ENCODE results near the gene ADM5. TPM values are rescaled to one million over a fixed set of nuclear protein-coding genes. Genes with fewer than 3 reads are reported as not detected.

ADM5 gene
- total RNA-seq, 2 experiments from 2014 or later: 4.1 to 4.4 TPM

DNA sequence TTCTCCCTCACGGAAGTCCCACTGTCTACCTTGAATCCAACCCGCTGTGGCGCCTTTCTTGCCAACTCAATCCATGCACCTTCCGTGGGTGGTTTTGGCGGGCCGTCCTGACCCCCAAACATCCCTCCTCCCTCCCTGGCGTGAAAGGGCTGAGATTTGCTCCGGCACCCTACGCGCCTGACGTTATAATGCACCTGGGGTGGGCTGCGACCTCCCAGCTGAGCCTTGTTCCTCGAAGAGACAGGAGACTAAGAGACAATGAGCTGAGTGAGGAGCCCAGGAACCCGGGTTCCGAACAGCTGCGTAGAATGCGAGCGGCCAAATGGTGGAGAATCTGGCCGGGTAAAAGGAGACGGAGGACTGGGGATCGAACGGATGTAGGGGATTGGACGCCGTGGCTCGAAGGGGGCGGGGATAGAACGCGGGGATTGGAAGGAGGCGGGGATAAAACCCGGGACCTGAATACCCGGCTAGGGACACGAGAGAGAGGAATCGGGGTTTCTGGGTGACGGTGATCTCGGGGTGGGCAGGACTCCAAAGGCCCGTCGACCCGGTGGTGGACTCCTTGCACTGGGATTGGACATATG, 1.4 kb downstream of the ADM5 start, which contains the start of gene CPT1C:
CPT1C (plus strand) TSS at position 461 of the 587 bp plus-strand sequence. CDS start 1,137 bp downstream, outside the sequence.
- H3K4me1 Mint-ChIP-seq: peaks cover 23% of the 10 kb centered on the region
- H3K27ac Mint-ChIP-seq: peak within 1 kb of the TSS; percentile 51
- CTCF ChIA-PET: interaction anchor here (0.6 to 2.8 kb wide), 8 partner anchors 9 to 1223 kb away, joined by 3 to 10 read pairs (median 3); partner anchors contain the start of genes PRMT1 and RCN3
- DNase-seq (peak; percentile 77), ATAC-seq (peak; percentile 72)
- intact Hi-C loops (cut with DNase I, micrococcal nuclease): no loop called here
- peaks cover 19% of the 10 kb centered on the region for H3K36me3 Mint-ChIP-seq (ENCODE audit: low read depth)
- peak within 1 kb of the TSS; percentile 62 for H3K4me3 Mint-ChIP-seq
- no peaks in the 10 kb centered on the region for H3K9me3 Mint-ChIP-seq (ENCODE audit: low read depth)
- peaks cover 16% of the 10 kb centered on the region for H3K27me3 Mint-ChIP-seq
- POLR2A ChIA-PET: no interaction called here

DNA sequence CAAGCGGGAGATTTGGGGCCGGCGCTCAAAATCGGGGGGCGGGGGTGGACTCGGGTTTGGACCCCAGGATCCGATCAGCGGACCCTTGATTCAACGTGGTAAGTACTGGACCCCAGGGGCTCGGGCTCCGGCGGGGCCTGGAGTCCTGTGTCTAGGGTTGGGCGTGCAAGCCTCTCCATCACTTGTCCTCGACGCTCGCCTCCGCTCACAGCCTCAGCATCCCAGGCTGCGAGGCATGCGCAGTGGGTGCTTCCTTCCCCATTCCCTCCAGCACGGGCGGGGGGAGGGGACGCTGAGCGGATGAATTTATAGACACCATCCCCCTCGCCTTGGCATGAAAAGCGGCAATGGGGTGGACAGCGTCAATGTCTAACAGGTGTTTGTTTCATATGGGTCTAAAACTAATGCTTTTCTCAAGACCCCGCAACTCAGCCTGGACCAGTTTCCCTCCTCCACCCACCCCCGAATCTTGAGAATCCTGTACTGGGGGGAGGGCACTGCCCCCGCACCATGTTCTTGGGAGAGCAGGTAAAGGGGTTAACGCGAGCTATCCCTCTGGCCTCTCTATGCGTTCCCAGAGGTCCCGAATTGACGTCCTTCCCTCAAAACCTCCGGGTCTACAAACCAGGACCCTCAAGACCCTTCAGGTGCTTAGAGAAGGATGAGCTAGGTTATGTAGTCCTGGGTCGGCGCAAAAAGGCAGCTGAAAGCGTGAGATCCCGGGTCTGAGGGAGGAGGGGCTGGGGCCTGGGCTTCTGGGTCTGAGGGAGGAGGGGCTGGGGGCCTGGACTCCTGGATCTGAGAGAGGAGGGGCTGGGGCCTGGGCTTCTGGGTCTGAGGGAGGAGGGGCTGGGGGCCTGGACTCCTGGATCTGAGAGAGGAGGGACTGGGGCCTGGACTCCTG, 2.1 kb downstream of the ADM5 start:
- Mint-ChIP-seq H3K4me3 (peak overlapping the region; percentile 62), H3K27ac (peak overlapping the region; percentile 51), H3K36me3 (ENCODE audit: low read depth) (peaks cover 18% of the 10 kb centered on the region), H3K27me3 (peaks cover 16% of the 10 kb centered on the region), H3K9me3 (ENCODE audit: low read depth) (no peaks in the 10 kb centered on the region), H3K4me1 (peaks cover 23% of the 10 kb centered on the region)
- intact Hi-C loops (cut with DNase I, micrococcal nuclease): no loop called here
- peak; percentile 42 for ATAC-seq
- ChIA-PET CTCF (interaction anchor here (0.6 to 2.8 kb wide), 9 partner anchors 8 to 1224 kb away, joined by 3 to 10 read pairs (median 3); partner anchors contain the start of genes PRMT1 and RCN3), POLR2A (interaction anchor here (0.7 kb wide), 1 partner anchor 296 kb away, joined by 3 read pairs; no protein-coding TSS in a partner anchor)
- peak; percentile 62 for DNase-seq

- intact Hi-C loops (cut with DNase I, micrococcal nuclease): no loop called here
- POLR2A ChIA-PET: no interaction called here
- no peak overlapping the region for H3K4me3 Mint-ChIP-seq
These were observed 2.7 kb downstream of the ADM5 start for GRCh38 chr19:49692147-49692506.

GRCh38 chr19:49696115-49696514, 6.7 kb downstream of the ADM5 start:
- DNase-seq (no peak), ATAC-seq (no peak)
- intact Hi-C loops (cut with DNase I, micrococcal nuclease): no loop called here
- Mint-ChIP-seq H3K27me3 (peaks cover 12% of the 10 kb centered on the region), H3K4me3 (no peak overlapping the region), H3K4me1 (peaks cover 6% of the 10 kb centered on the region), H3K36me3 (ENCODE audit: low read depth) (no peaks in the 10 kb centered on the region), H3K9me3 (ENCODE audit: low read depth) (no peaks in the 10 kb centered on the region), H3K27ac (no peak overlapping the region)
- POLR2A ChIA-PET: no interaction called here
- CTCF ChIA-PET: interaction anchor here (0.6 to 1.0 kb wide), 5 partner anchors 15 to 1215 kb away, joined by 3 to 8 read pairs (median 3); no protein-coding TSS in a partner anchor

More at GRCh38 chr19:49692147-49692506, 2.7 kb downstream of the ADM5 start:
- no peaks in the 10 kb centered on the region for H3K9me3 Mint-ChIP-seq (ENCODE audit: low read depth)
- CTCF ChIA-PET: interaction anchor here (0.6 to 1.4 kb wide), 4 partner anchors 14 to 193 kb away, joined by 3 to 5 read pairs (median 3); no protein-coding TSS in a partner anchor
- H3K27me3 Mint-ChIP-seq: peaks cover 16% of the 10 kb centered on the region
- ATAC-seq (no peak), DNase-seq (no peak)
- H3K27ac Mint-ChIP-seq: no peak overlapping the region
- H3K4me1 Mint-ChIP-seq: peaks cover 23% of the 10 kb centered on the region
- peaks cover 14% of the 10 kb centered on the region for H3K36me3 Mint-ChIP-seq (ENCODE audit: low read depth)

DNA sequence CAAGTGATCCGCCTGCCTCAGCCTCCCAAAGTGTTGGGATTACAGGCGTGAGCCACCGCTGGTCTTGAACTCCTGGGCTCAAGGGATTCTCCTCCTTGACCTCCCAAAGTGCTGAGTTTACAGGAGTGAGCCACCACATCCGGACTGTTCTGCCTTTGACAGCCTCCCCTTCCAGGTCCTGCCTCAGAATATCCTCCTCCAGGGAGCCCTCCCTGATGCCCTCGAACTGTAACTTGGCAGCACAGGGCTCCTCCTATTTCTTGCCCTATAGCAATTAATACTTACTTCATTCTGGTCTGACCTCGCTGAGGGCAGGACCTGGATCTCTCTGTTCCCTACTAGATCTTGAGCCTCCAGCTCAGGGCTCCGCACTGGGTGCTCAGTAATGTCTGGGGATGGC, 7.5 kb downstream of the ADM5 start:
- Mint-ChIP-seq H3K27me3 (peaks cover 12% of the 10 kb centered on the region), H3K9me3 (ENCODE audit: low read depth) (no peaks in the 10 kb centered on the region), H3K4me1 (no peaks in the 10 kb centered on the region), H3K36me3 (ENCODE audit: low read depth) (no peaks in the 10 kb centered on the region), H3K4me3 (no peak overlapping the region), H3K27ac (no peak overlapping the region)
- intact Hi-C loops (cut with DNase I, micrococcal nuclease): no loop called here
- ChIA-PET POLR2A (no interaction called here), CTCF (interaction anchor here (0.6 to 1.0 kb wide), 2 partner anchors 21 to 48 kb away, joined by 3 to 8 read pairs; no protein-coding TSS in a partner anchor)
- DNase-seq (no peak), ATAC-seq (no peak)

- H3K36me3 Mint-ChIP-seq (ENCODE audit: low read depth): no peaks in the 10 kb centered on the region
- H3K9me3 Mint-ChIP-seq (ENCODE audit: low read depth): no peaks in the 10 kb centered on the region
These were observed 10.0 kb downstream of the ADM5 start for GRCh38 chr19:49699364-49699763.

GRCh38 chr19:49700563-49700962, 11.2 kb downstream of the ADM5 start:
- H3K27ac Mint-ChIP-seq: no peak overlapping the region
- DNase-seq (no peak), ATAC-seq (peak; percentile 49)
- no peaks in the 10 kb centered on the region for H3K4me1 Mint-ChIP-seq
- H3K4me3 Mint-ChIP-seq: no peak overlapping the region
- CTCF ChIA-PET: interaction anchor here (0.5 to 1.2 kb wide), 3 partner anchors 9 to 1255 kb away, joined by 3 read pairs; no protein-coding TSS in a partner anchor
- peaks cover 5% of the 10 kb centered on the region for H3K27me3 Mint-ChIP-seq
- intact Hi-C loops (cut with DNase I, micrococcal nuclease): no loop called here
- H3K36me3 Mint-ChIP-seq (ENCODE audit: low read depth): no peaks in the 10 kb centered on the region
- H3K9me3 Mint-ChIP-seq (ENCODE audit: low read depth): no peaks in the 10 kb centered on the region
- POLR2A ChIA-PET: no interaction called here

More at GRCh38 chr19:49699364-49699763, 10.0 kb downstream of the ADM5 start:
- DNase-seq (no peak), ATAC-seq (no peak)
- CTCF ChIA-PET: interaction anchor here (0.6 to 1.5 kb wide), 5 partner anchors 8 to 1084 kb away, joined by 3 to 9 read pairs (median 3); partner anchors contain the start of gene CPT1C
- Mint-ChIP-seq H3K4me3 (no peak overlapping the region), H3K27ac (no peak overlapping the region), H3K27me3 (peaks cover 5% of the 10 kb centered on the region), H3K4me1 (no peaks in the 10 kb centered on the region)
- intact Hi-C loops (cut with DNase I, micrococcal nuclease): no loop called here
- POLR2A ChIA-PET: interaction anchor here (0.6 kb wide), 1 partner anchor 166 kb away, joined by 3 read pairs; no protein-coding TSS in a partner anchor

DNA sequence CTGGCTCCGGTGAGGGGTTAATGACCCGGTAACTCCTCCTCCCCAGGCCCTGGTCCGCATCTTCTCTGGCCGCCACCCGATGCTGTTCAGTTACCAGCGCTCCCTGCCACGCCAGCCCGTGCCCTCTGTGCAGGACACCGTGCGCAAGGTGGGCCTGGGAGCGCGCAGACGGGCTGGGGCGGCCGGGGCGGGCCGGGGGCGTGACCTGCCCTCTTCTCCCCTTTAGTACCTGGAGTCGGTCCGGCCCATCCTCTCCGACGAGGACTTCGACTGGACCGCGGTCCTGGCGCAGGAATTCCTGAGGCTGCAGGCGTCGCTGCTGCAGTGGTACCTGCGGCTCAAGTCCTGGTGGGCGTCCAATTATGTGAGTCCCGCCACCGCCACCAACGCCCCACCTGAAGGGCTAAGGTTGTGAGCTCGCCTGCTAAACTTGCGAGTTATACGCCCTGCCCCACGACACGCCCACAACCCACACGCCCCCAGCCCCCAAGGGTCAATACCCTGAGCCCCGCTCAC, 11.9 kb downstream of the ADM5 start:
- ATAC-seq (peak; percentile 47), DNase-seq (no peak)
- no peaks in the 10 kb centered on the region for H3K4me1 Mint-ChIP-seq
- H3K36me3 Mint-ChIP-seq (ENCODE audit: low read depth): no peaks in the 10 kb centered on the region
- intact Hi-C loops (cut with DNase I, micrococcal nuclease): no loop called here
- H3K27ac Mint-ChIP-seq: no peak overlapping the region
- CTCF ChIA-PET: no interaction called here
- no peak overlapping the region for H3K4me3 Mint-ChIP-seq
- POLR2A ChIA-PET: no interaction called here
- peaks cover 5% of the 10 kb centered on the region for H3K27me3 Mint-ChIP-seq
- no peaks in the 10 kb centered on the region for H3K9me3 Mint-ChIP-seq (ENCODE audit: low read depth)

DNA sequence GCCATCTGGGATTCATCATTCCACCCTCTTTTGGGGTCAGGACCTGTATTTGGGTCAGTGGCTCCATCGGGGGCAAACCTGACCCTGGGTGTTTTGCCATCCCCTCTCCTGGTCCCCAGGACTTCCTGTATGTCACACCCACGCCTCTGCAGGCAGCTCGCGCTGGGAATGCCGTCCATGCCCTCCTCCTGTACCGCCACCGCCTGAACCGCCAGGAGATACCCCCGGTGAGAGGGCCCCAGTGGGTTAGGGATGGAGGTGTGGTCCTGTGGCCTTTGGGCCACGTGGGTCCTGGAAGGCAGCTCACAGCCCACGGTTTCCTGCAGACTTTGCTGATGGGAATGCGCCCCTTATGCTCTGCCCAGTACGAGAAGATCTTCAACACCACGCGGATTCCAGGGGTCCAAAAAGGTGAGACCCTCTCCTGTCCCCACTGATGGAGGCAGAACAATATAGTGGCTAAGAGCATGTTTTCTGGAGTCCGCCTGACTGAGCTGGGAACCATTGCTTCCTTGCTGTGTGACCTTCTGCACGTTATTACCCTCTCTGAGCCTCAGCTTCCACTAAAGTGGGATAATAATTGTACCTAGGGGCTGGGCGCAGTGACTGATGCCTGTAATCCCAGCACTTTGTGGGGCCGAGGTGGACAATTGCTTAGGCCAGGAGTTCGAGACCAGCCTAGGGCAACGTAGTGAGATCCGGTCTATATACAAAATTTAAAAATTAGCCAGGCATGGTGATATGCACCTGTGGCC, 15.7 kb downstream of the ADM5 start:
- Mint-ChIP-seq H3K27me3 (peaks cover 5% of the 10 kb centered on the region), H3K4me3 (no peak overlapping the region), H3K4me1 (no peaks in the 10 kb centered on the region), H3K36me3 (ENCODE audit: low read depth) (no peaks in the 10 kb centered on the region), H3K27ac (no peak overlapping the region), H3K9me3 (ENCODE audit: low read depth) (no peaks in the 10 kb centered on the region)
- intact Hi-C loops (cut with DNase I, micrococcal nuclease): no loop called here
- ATAC-seq (no peak), DNase-seq (no peak)
- CTCF ChIA-PET: no interaction called here
- POLR2A ChIA-PET: no interaction called here

- H3K27ac Mint-ChIP-seq: no peak overlapping the region
- H3K27me3 Mint-ChIP-seq: peaks cover 3% of the 10 kb centered on the region
- intact Hi-C loops (cut with DNase I, micrococcal nuclease): no loop called here
- H3K4me1 Mint-ChIP-seq: no peaks in the 10 kb centered on the region
- POLR2A ChIA-PET: no interaction called here
- no peak overlapping the region for H3K4me3 Mint-ChIP-seq
- no peaks in the 10 kb centered on the region for H3K9me3 Mint-ChIP-seq (ENCODE audit: low read depth)
- no peaks in the 10 kb centered on the region for H3K36me3 Mint-ChIP-seq (ENCODE audit: low read depth)
- CTCF ChIA-PET: no interaction called here
- ATAC-seq (no peak), DNase-seq (no peak)
These were observed 16.5 kb downstream of the ADM5 start for GRCh38 chr19:49705919-49706318.

Measured in activated CD4-positive, alpha-beta T cell treated with anti-CD3 and anti-CD28 coated beads for 36 hours (primary cell).